WTC11 (cell line): ENCODE data around the gene ACBD6. TPM values are rescaled to one million over a fixed set of nuclear protein-coding genes. Genes with fewer than 3 reads are reported as not detected.

Experiments used
- ATAC-seq: fragments of 200-7000 bp; cut with Tn5 transposase; 2 replicates; pipeline ENCODE4 v1.10.0; 2021; ENCODE audit warnings: mild to moderate bottlenecking, moderate library complexity
- CTCF ChIA-PET: fragments of 300-600 bp; sonication (Branson Sonifier 250); formaldehyde crosslinking; loops from one replicate; lab custom pipeline; 2021; ENCODE audit warnings: antibody characterized with exemption; lab: Charles Lee
- POLR2A ChIA-PET: fragments of 350-600 bp; sonication (Branson Sonifier 250); formaldehyde crosslinking; loops from one replicate; lab custom pipeline; 2021; ENCODE audit warnings: antibody characterized with exemption; lab: Charles Lee
- DNase-seq: peaks from one replicate; pipeline ENCODE4 v3.0.0; 2021; ENCODE audit warnings: low spot score
- H3K27ac Mint-ChIP-seq: 2 replicates; pipeline ENCODE4 v1.8.0; 2021; ENCODE audit warnings: mixed read lengths
- H3K27me3 Mint-ChIP-seq: 2 replicates; pipeline ENCODE4 v1.8.0; 2021; ENCODE audit warnings: low read depth, mild to moderate bottlenecking, moderate library complexity, mixed read lengths
- H3K36me3 Mint-ChIP-seq: 2 replicates; pipeline ENCODE4 v1.8.0; 2021; ENCODE audit warnings: mixed read lengths
- H3K4me1 Mint-ChIP-seq: 2 replicates; pipeline ENCODE4 v1.8.0; 2022; ENCODE audit warnings: mixed read lengths
- H3K4me3 Mint-ChIP-seq: 2 replicates; pipeline ENCODE4 v1.8.0; 2021; ENCODE audit warnings: mild to moderate bottlenecking, moderate library complexity, mixed read lengths
- H3K9me3 Mint-ChIP-seq: 2 replicates; pipeline ENCODE4 v1.8.0; 2021; ENCODE audit warnings: mixed read lengths
- ARID4B ChIP-seq: sonication (generic); formaldehyde crosslinking; IDR thresholded peaks from 2 replicates; pipeline ENCODE4 v1.8.0; 2023; ENCODE audit warnings: missing genetic modification reagents, mild to moderate bottlenecking, borderline replicate concordance
- CREM ChIP-seq: sonication (generic); formaldehyde crosslinking; IDR thresholded peaks from 2 replicates; pipeline ENCODE4 v1.8.1; 2022; ENCODE audit warnings: mild to moderate bottlenecking, missing genetic modification reagents, moderate library complexity
- CTCF ChIP-seq: fragments of 200-600 bp; IDR thresholded peaks from 2 replicates; pipeline ENCODE4 v1.8.0; 2022; ENCODE audit warnings: antibody characterized with exemption
- FOXJ3 ChIP-seq: sonication (generic); formaldehyde crosslinking; IDR thresholded peaks from 2 replicates; pipeline ENCODE4 v1.9.0; 2021; ENCODE audit warnings: missing genetic modification reagents, mild to moderate bottlenecking, borderline replicate concordance
- GRHL2 ChIP-seq: fragments of 250-450 bp; sonication (Bioruptor Pico); IDR thresholded peaks from 2 replicates; pipeline ENCODE4 v1.8.0; 2022; ENCODE audit warnings: mild to moderate bottlenecking, moderate library complexity; ENCODE audit not compliant: insufficient replicate concordance, severe bottlenecking
- NFE2L1 ChIP-seq: sonication (generic); formaldehyde crosslinking; IDR thresholded peaks from 2 replicates; pipeline ENCODE4 v1.8.1; 2023; ENCODE audit warnings: missing genetic modification reagents
- NR3C1 ChIP-seq: sonication (generic); formaldehyde crosslinking; conservative IDR thresholded peaks from 2 replicates; pipeline ENCODE4 v1.8.1; 2023; ENCODE audit warnings: low read depth, mild to moderate bottlenecking, missing genetic modification reagents
- PREB ChIP-seq: sonication (generic); formaldehyde crosslinking; IDR thresholded peaks from 2 replicates; pipeline ENCODE4 v1.8.1; 2022; ENCODE audit warnings: mild to moderate bottlenecking, missing genetic modification reagents, moderate library complexity, borderline replicate concordance
- RELA ChIP-seq: sonication (generic); formaldehyde crosslinking; IDR thresholded peaks from 2 replicates; pipeline ENCODE4 v1.8.1; 2022; ENCODE audit warnings: missing genetic modification reagents, mild to moderate bottlenecking, borderline replicate concordance
- SMAD4 ChIP-seq: sonication (generic); formaldehyde crosslinking; IDR thresholded peaks from 2 replicates; pipeline ENCODE4 v1.8.0; 2022; ENCODE audit warnings: mild to moderate bottlenecking, missing genetic modification reagents
- SOX15 ChIP-seq: fragments of 250-450 bp; sonication (Bioruptor Pico); IDR thresholded peaks from 2 replicates; pipeline ENCODE4 v1.9.0; 2021; ENCODE audit warnings: mild to moderate bottlenecking
- SP1 ChIP-seq: sonication (generic); formaldehyde crosslinking; conservative IDR thresholded peaks from 2 replicates; pipeline ENCODE4 v1.8.1; 2022; ENCODE audit warnings: missing genetic modification reagents
- TEAD4 ChIP-seq: sonication (generic); formaldehyde crosslinking; IDR thresholded peaks from 2 replicates; pipeline ENCODE4 v1.8.0; 2022; ENCODE audit warnings: mild to moderate bottlenecking, missing genetic modification reagents
- ZBTB21 ChIP-seq: sonication (generic); formaldehyde crosslinking; IDR thresholded peaks from 2 replicates; pipeline ENCODE4 v1.8.1; 2023; ENCODE audit warnings: mild to moderate bottlenecking, missing genetic modification reagents, borderline replicate concordance
- ZNF281 ChIP-seq: sonication (generic); formaldehyde crosslinking; IDR thresholded peaks from 2 replicates; pipeline ENCODE4 v1.8.0; 2023; ENCODE audit warnings: mild to moderate bottlenecking, missing genetic modification reagents
- ZNF396 ChIP-seq: fragments of 250-450 bp; sonication (Bioruptor Pico); IDR thresholded peaks from 2 replicates; pipeline ENCODE4 v1.8.0; 2021; ENCODE audit warnings: mild to moderate bottlenecking, moderate library complexity, borderline replicate concordance
- ZNF532 ChIP-seq: fragments of 250-450 bp; sonication (Bioruptor Pico); IDR thresholded peaks from 2 replicates; pipeline ENCODE4 v1.9.0; 2021; ENCODE audit warnings: mild to moderate bottlenecking, borderline replicate concordance
- total RNA-seq: library from RNA; stranded (reverse); gene quantifications from 3 replicates; pipeline ENCODE4 v1.2.3, GENCODE V29; 2021

The ACBD6 gene
- total RNA-seq, 1 experiment from 2014 or later = 53.5 TPM

GRCh38 chr1:180424848-180425457 is 77.4 kb downstream of the ACBD6 start:
- CTCF ChIA-PET = interaction anchor here (0.8 to 1.2 kb wide), 3 partner anchors 9 to 175 kb away, joined by 3 to 5 read pairs (median 3); no protein-coding TSS in a partner anchor

GRCh38 chr1:180421614-180422013 is 80.8 kb downstream of the ACBD6 start:
- CTCF ChIA-PET = no interaction called here
- peaks cover 19% of the 10 kb centered on the region for H3K36me3 Mint-ChIP-seq
- ATAC-seq = no peak
- H3K4me3 Mint-ChIP-seq = no peak overlapping the region
- POLR2A ChIA-PET = interaction anchor here (0.5 kb wide), 1 partner anchor 533 kb away, joined by 3 read pairs; no protein-coding TSS in a partner anchor
- DNase-seq = no peak
- no peaks in the 10 kb centered on the region for H3K27me3 Mint-ChIP-seq
- H3K4me1 Mint-ChIP-seq = peaks cover 21% of the 10 kb centered on the region
- no peak overlapping the region for H3K27ac Mint-ChIP-seq
- peaks cover 10% of the 10 kb centered on the region for H3K9me3 Mint-ChIP-seq
- no peak for TF ChIP-seq CTCF
- no peak for TF ChIP-seq ZBTB21 (CRISPR knock-in tag)
- no peak for TF ChIP-seq ARID4B (CRISPR knock-in tag)
- no peak for TF ChIP-seq PREB
- no peak for TF ChIP-seq RELA (CRISPR knock-in tag)
- TF ChIP-seq TEAD4 = no peak
- TF ChIP-seq ZNF532 (CRISPR knock-in tag) = no peak
- TF ChIP-seq FOXJ3 (CRISPR knock-in tag) = no peak

More at GRCh38 chr1:180424848-180425457, 77.4 kb downstream of the ACBD6 start:
- Mint-ChIP-seq H3K27me3 (no peaks in the 10 kb centered on the region), H3K4me1 (peaks cover 27% of the 10 kb centered on the region), H3K36me3 (peaks cover 16% of the 10 kb centered on the region), H3K9me3 (peaks cover 10% of the 10 kb centered on the region), H3K4me3 (no peak overlapping the region), H3K27ac (peak overlapping the region; percentile 68)
- POLR2A ChIA-PET = interaction anchor here (0.7 kb wide), 1 partner anchor 15 kb away, joined by 3 read pairs; no protein-coding TSS in a partner anchor
- no peak for DNase-seq
- peak; percentile 61 for ATAC-seq
- TF ChIP-seq SMAD4 (no peak), PREB (no peak), GRHL2 (CRISPR knock-in tag) (no peak), ZNF281 (CRISPR knock-in tag) (no peak), SOX15 (no peak), CREM (CRISPR knock-in tag) (no peak), NFE2L1 (CRISPR knock-in tag) (no peak), ZNF396 (no peak), SP1 (CRISPR knock-in tag) (no peak), NR3C1 (CRISPR knock-in tag) (no peak)
